Fibroblast of skin of right quadriceps (primary cell): ENCODE measurements around the gene HIVEP2.
A peak's percentile ranks its signal among the peaks of the same experiment; 100 is the strongest.

Experiments used
- DNase-seq: peaks from one replicate; pipeline ENCODE4 v3.0.0-alpha.2; 2013

The HIVEP2 gene

GRCh38 chr6:142811923-142812322, 133.1 kb downstream of the HIVEP2 start:
- DNase-seq, result no peak

GRCh38 chr6:142810952-142811514, 133.9 kb downstream of the HIVEP2 start:
- DNase-seq, result peak; percentile 80

GRCh38 chr6:142809947-142810346, 135.0 kb downstream of the HIVEP2 start:
- no peak for DNase-seq

GRCh38 chr6:142808405-142809061, 136.4 kb downstream of the HIVEP2 start:
- DNase-seq, result no peak

GRCh38 chr6:142805042-142805441, 139.9 kb downstream of the HIVEP2 start:
- no peak for DNase-seq

- no peak for DNase-seq
Measured at GRCh38 chr6:142804490-142804889, 140.5 kb downstream of the HIVEP2 start.

GRCh38 chr6:142803495-142804058, 141.4 kb downstream of the HIVEP2 start:
- DNase-seq, result no peak

- no peak for DNase-seq
Measured at GRCh38 chr6:142803032-142803431, 141.9 kb downstream of the HIVEP2 start.

GRCh38 chr6:142802124-142802523, 142.9 kb downstream of the HIVEP2 start:
- peak; percentile 99 for DNase-seq

- DNase-seq, result no peak
Measured at GRCh38 chr6:142800240-142800639, 144.7 kb downstream of the HIVEP2 start.

GRCh38 chr6:142799639-142800038, 145.3 kb downstream of the HIVEP2 start:
- DNase-seq, result no peak

- no peak for DNase-seq
Measured at GRCh38 chr6:142797159-142797558, 147.8 kb downstream of the HIVEP2 start.

- peak; percentile 77 for DNase-seq
Measured at GRCh38 chr6:142796571-142796970, 148.4 kb downstream of the HIVEP2 start.

- DNase-seq, result no peak
Measured at GRCh38 chr6:142796024-142796423, 149.0 kb downstream of the HIVEP2 start.

GRCh38 chr6:142794424-142794823, 150.6 kb downstream of the HIVEP2 start:
- no peak for DNase-seq

- no peak for DNase-seq
Measured at GRCh38 chr6:142790257-142790656, 154.7 kb downstream of the HIVEP2 start.

GRCh38 chr6:142787422-142787821, 157.6 kb downstream of the HIVEP2 start:
- no peak for DNase-seq

GRCh38 chr6:142786476-142786875, 158.5 kb downstream of the HIVEP2 start:
- no peak for DNase-seq

- no peak for DNase-seq
Measured at GRCh38 chr6:142784344-142784743, 160.6 kb downstream of the HIVEP2 start.

- peak; percentile 65 for DNase-seq
Measured at GRCh38 chr6:142783499-142783898, 161.5 kb downstream of the HIVEP2 start.

GRCh38 chr6:142781129-142781528, 163.8 kb downstream of the HIVEP2 start:
- no peak for DNase-seq

- no peak for DNase-seq
Measured at GRCh38 chr6:142773859-142774648, 170.9 kb downstream of the HIVEP2 start.

- DNase-seq, result no peak
Measured at GRCh38 chr6:142773324-142773723, 171.7 kb downstream of the HIVEP2 start.

GRCh38 chr6:142771162-142771561, 173.8 kb downstream of the HIVEP2 start:
- DNase-seq, result no peak
